Activated CD8-positive, alpha-beta memory T cell treated with anti-CD3 and anti-CD28 coated beads for 4 hours (primary cell): ENCODE results near the gene FAM107B.
"Not testable (repeated sequence)": the region's sequence is repeated elsewhere in the genome, so short reads cannot be mapped to it uniquely, and the experiment has no call there.

Source experiments
- DNase-seq, 2 donors: peaks; one replicate each; pipeline ENCODE4 v3.0.0-alpha.2; 2020; ENCODE audit warnings: low read depth in 2 of 2

Gene FAM107B

GRCh38 chr10:14774797-14775196 is at the start of gene FAM107B:
TSS of gene FAM107B (minus strand) at chr10:14774897. CDS start at chr10:14774663, 234 bp downstream.
- DNase-seq, result no peak

GRCh38 chr10:14823966-14824365 is 49.3 kb upstream of the FAM107B start:
- DNase-seq, result no peak

GRCh38 chr10:14822879-14823755 is 48.4 kb upstream of the FAM107B start:
- peak in 1 of 2 donors; percentile 14 for DNase-seq

GRCh38 chr10:14821635-14822375 is 47.1 kb upstream of the FAM107B start:
- no peak for DNase-seq

- DNase-seq, result no peak
Observed at GRCh38 chr10:14820775-14821154, 46.1 kb upstream of the FAM107B start.

- DNase-seq, result no peak
Observed at GRCh38 chr10:14820010-14820774, 45.5 kb upstream of the FAM107B start.

GRCh38 chr10:14816717-14817116 is 42.0 kb upstream of the FAM107B start:
- not testable (repeated sequence) for DNase-seq

GRCh38 chr10:14815681-14816080 is 41.0 kb upstream of the FAM107B start:
- no peak for DNase-seq

- DNase-seq, result no peak
Observed at GRCh38 chr10:14812271-14812670, 37.6 kb upstream of the FAM107B start.

GRCh38 chr10:14810969-14811953 is 36.6 kb upstream of the FAM107B start:
- DNase-seq, result no peak

- DNase-seq, result no peak
Observed at GRCh38 chr10:14806318-14806717, 31.6 kb upstream of the FAM107B start.

GRCh38 chr10:14803827-14804226 is 29.1 kb upstream of the FAM107B start:
- no peak for DNase-seq

- no peak for DNase-seq
Observed at GRCh38 chr10:14801723-14802122, 27.0 kb upstream of the FAM107B start.

- DNase-seq, result no peak
Observed at GRCh38 chr10:14800397-14800796, 25.7 kb upstream of the FAM107B start.

GRCh38 chr10:14798636-14799035 is 23.9 kb upstream of the FAM107B start:
- no peak for DNase-seq

GRCh38 chr10:14787938-14788337 is 13.2 kb upstream of the FAM107B start:
- no peak for DNase-seq

- DNase-seq, result no peak
Observed at GRCh38 chr10:14784459-14785055, 9.9 kb upstream of the FAM107B start.

- DNase-seq, result no peak
Observed at GRCh38 chr10:14782691-14783363, 8.1 kb upstream of the FAM107B start.

- DNase-seq, result no peak
Observed at GRCh38 chr10:14781763-14782162, 7.1 kb upstream of the FAM107B start.
